OCI-LY7 (cell line): ENCODE results near the gene PRR12. TPM values are rescaled to one million over a fixed set of nuclear protein-coding genes. Genes with fewer than 3 reads are reported as not detected.
A peak's percentile ranks its signal among the peaks of the same experiment; 100 is the strongest.

Experiments
- BruUV-seq: library from RNA; stranded (reverse); fragments of 400-500 nt; replicated peaks from 2 replicates; lab custom pipeline; 2021; lab: Mats Ljungman, UMichigan
- CTCF ChIA-PET: fragments of 300-600 bp; sonication (Branson Sonifier 250); formaldehyde crosslinking; loops from one replicate; lab custom pipeline; 2022; ENCODE audit warnings: antibody characterized with exemption; ENCODE audit not compliant: unreplicated experiment; lab: Charles Lee
- POLR2A ChIA-PET: fragments of 300-600 bp; sonication (Branson Sonifier 250); formaldehyde crosslinking; loops from one replicate; lab custom pipeline; 2022; ENCODE audit warnings: antibody characterized with exemption; lab: Charles Lee
- DNase-seq: peaks from one replicate; pipeline ENCODE4 v3.0.0-alpha.2; 2015; ENCODE audit warnings: low spot score
- H2AFZ ChIP-seq: fragments of 200-600 bp; sonication (generic), shearing (Covaris generic); 2 replicates; pipeline ENCODE4 v1.6.1; 2014; ENCODE audit warnings: mild to moderate bottlenecking, antibody characterized with exemption, low read length, moderate library complexity
- H3K27ac ChIP-seq: fragments of 200-600 bp; sonication (generic); 2 replicates; pipeline ENCODE4 v1.5.1; 2014; ENCODE audit warnings: mixed run types, low read depth, mild to moderate bottlenecking, moderate library complexity, low read length, inconsistent platforms; ENCODE audit not compliant: poor library complexity, severe bottlenecking
- H3K36me3 ChIP-seq: fragments of 200-600 bp; sonication (generic); 2 replicates; pipeline ENCODE4 v1.6.1; 2014; ENCODE audit warnings: mild to moderate bottlenecking, antibody characterized with exemption, low read length, moderate library complexity, mixed read lengths; ENCODE audit not compliant: insufficient read depth
- H3K4me1 ChIP-seq: fragments of 200-600 bp; sonication (generic); 2 replicates; pipeline ENCODE4 v1.5.1; 2014; ENCODE audit warnings: mild to moderate bottlenecking, low read length; ENCODE audit not compliant: insufficient read depth, poor library complexity, severe bottlenecking
- H3K4me2 ChIP-seq: fragments of 200-600 bp; sonication (generic); 2 replicates; pipeline ENCODE4 v1.6.1; 2014; ENCODE audit warnings: mild to moderate bottlenecking, low read length
- H3K4me3 ChIP-seq: fragments of 200-600 bp; sonication (generic); 2 replicates; pipeline ENCODE4 v1.5.1; 2014; ENCODE audit warnings: mild to moderate bottlenecking, low read depth, low read length; ENCODE audit not compliant: poor library complexity, severe bottlenecking
- H3K79me2 ChIP-seq: fragments of 200-600 bp; sonication (generic); 2 replicates; pipeline ENCODE4 v1.6.1; 2016; ENCODE audit warnings: low read depth, mild to moderate bottlenecking, low read length, moderate library complexity, mixed read lengths; ENCODE audit not compliant: insufficient read depth
- H3K9me2 ChIP-seq: fragments of 200-600 bp; sonication (generic); 2 replicates; pipeline ENCODE4 v1.6.1; 2016; ENCODE audit warnings: mild to moderate bottlenecking, low read length, mixed read lengths; ENCODE audit not compliant: insufficient read depth
- H3K9me3 ChIP-seq: fragments of 200-600 bp; sonication (generic); 2 replicates; pipeline ENCODE4 v1.6.1; 2014; ENCODE audit warnings: mild to moderate bottlenecking, mixed run types, low read length, mixed read lengths
- H4K20me1 ChIP-seq: fragments of 200-600 bp; sonication (generic); 2 replicates; pipeline ENCODE4 v1.6.1; 2014; ENCODE audit warnings: mild to moderate bottlenecking, antibody characterized with exemption, low read length, moderate library complexity, mixed read lengths; ENCODE audit not compliant: insufficient read depth
- CTCF ChIP-seq: fragments of 200-600 bp; sonication (generic); conservative IDR thresholded peaks from 2 replicates; pipeline ENCODE4 v1.5.1; 2014; ENCODE audit warnings: mild to moderate bottlenecking, antibody characterized with exemption, low read length, moderate library complexity, mixed read lengths
- EZH2phosphoT487 ChIP-seq: fragments of 200-600 bp; sonication (generic); IDR thresholded peaks from 2 replicates; pipeline ENCODE4 v1.6.1; 2018; ENCODE audit warnings: low read depth, borderline replicate concordance, mild to moderate bottlenecking, mixed run types, antibody characterized with exemption, low read length, moderate library complexity, mixed read lengths
- intact Hi-C: fragments of 100-400 bp; cut with micrococcal nuclease; formaldehyde crosslinking; loops from one replicate; pipeline ENCODE4 v1.10.0; 2022; ENCODE audit not compliant: unreplicated experiment
- total RNA-seq, 2 experiments: library from RNA; depleted of rRNA in 1 of 2; stranded (reverse); fragments of >200 nt in 1 of 2; shearing (Covaris generic) in 1 of 2; gene quantifications; 2 replicates each; pipeline ENCODE4 v1.2.3, GENCODE V29; 2014 to 2022

PRR12 gene
- total RNA-seq, 2 experiments from 2014 or later: 6.5 to 32.8 TPM

GRCh38 chr19:49596954-49597702 is 6.1 kb downstream of the PRR12 start:
- Histone ChIP-seq H3K4me1 (peaks cover 8% of the 10 kb centered on the region), H2AFZ (no peak overlapping the region), H3K9me3 (no peaks in the 10 kb centered on the region), H3K79me2 (peaks cover 19% of the 10 kb centered on the region), H3K27ac (no peak overlapping the region), H4K20me1 (peaks cover 8% of the 10 kb centered on the region; the same call in 1 of the 2 replicates), H3K9me2 (no peaks in the 10 kb centered on the region), H3K4me2 (no peak overlapping the region), H3K4me3 (no peak overlapping the region), H3K36me3 (peaks cover 82% of the 10 kb centered on the region)
- intact Hi-C loops: no loop called here
- ChIA-PET POLR2A (no interaction called here), CTCF (no interaction called here)
- TSS peak; percentile 24 for BruUV-seq
- TF ChIP-seq CTCF (no peak), EZH2phosphoT487 (no peak)
- no peak for DNase-seq

GRCh38 chr19:49597703-49597974 is 6.7 kb downstream of the PRR12 start:
- no peak overlapping the region for H2AFZ ChIP-seq
- H3K4me2 ChIP-seq: no peak overlapping the region
- peaks cover 14% of the 10 kb centered on the region for H3K79me2 ChIP-seq
- no peaks in the 10 kb centered on the region for H3K9me3 ChIP-seq
- DNase-seq: no peak
- ChIA-PET CTCF (no interaction called here), POLR2A (no interaction called here)
- H3K9me2 ChIP-seq: no peaks in the 10 kb centered on the region
- H3K36me3 ChIP-seq: peaks cover 87% of the 10 kb centered on the region
- TF ChIP-seq EZH2phosphoT487 (no peak), CTCF (no peak)
- H4K20me1 ChIP-seq: peaks cover 8% of the 10 kb centered on the region; the same call in 1 of the 2 replicates
- no peak overlapping the region for H3K27ac ChIP-seq
- H3K4me3 ChIP-seq: no peak overlapping the region
- intact Hi-C loops: no loop called here
- peaks cover 8% of the 10 kb centered on the region for H3K4me1 ChIP-seq
- no TSS peak for BruUV-seq
